GM21619 (cell line): ENCODE data around the gene PSMD2.

Experiments used
- ATAC-seq: cut with Tn5 transposase; IDR thresholded peaks from one replicate; pipeline ENCODE4 v1.9.1; 2021; ENCODE audit not compliant: unreplicated experiment

Gene PSMD2

GRCh38 chr3:184354121-184354728 lies 55.2 kb downstream of the PSMD2 start:
- no peak for ATAC-seq

GRCh38 chr3:184354754-184355153 lies 55.7 kb downstream of the PSMD2 start:
- ATAC-seq: no peak

GRCh38 chr3:184355261-184356040 lies 56.4 kb downstream of the PSMD2 start:
- ATAC-seq: no peak

- ATAC-seq: no peak
These were observed 58.4 kb downstream of the PSMD2 start for GRCh38 chr3:184357248-184358123.

GRCh38 chr3:184358124-184358767 lies 59.2 kb downstream of the PSMD2 start:
- ATAC-seq: no peak
